Activated T-helper 1 cell treated with anti-CD3 and anti-CD28 coated beads, Interleukin-12 subunit alpha, Interleukin-12 subunit beta, Interleukin-2, Interleukin-4 antibody, amounts not matched to agents 30 ng/mL and 10 ng/mL and 1 ng/mL, durations not matched to agents 14 hours and 24 hours and 36 hours (primary cell): ENCODE results near the gene IGIP. TPM values are rescaled to one million over a fixed set of nuclear protein-coding genes. Genes with fewer than 3 reads are reported as not detected.
A peak's percentile ranks its signal among the peaks of the same experiment; 100 is the strongest.

ENCODE experiments used
- DNase-seq: peaks from one replicate; pipeline ENCODE4 v3.0.0; 2021; ENCODE audit warnings: low spot score
- H3K27ac Mint-ChIP-seq: one replicate; pipeline ENCODE4 v1.8.0; 2021; ENCODE audit warnings: mild to moderate bottlenecking, mixed read lengths
- H3K27me3 Mint-ChIP-seq: one replicate; pipeline ENCODE4 v1.8.0; 2022; ENCODE audit warnings: mild to moderate bottlenecking, moderate library complexity, mixed read lengths; ENCODE audit not compliant: insufficient read depth
- H3K36me3 Mint-ChIP-seq: one replicate; pipeline ENCODE4 v1.8.0; 2021; ENCODE audit warnings: low read depth, mixed read lengths
- H3K4me1 Mint-ChIP-seq: one replicate; pipeline ENCODE4 v1.8.0; 2021; ENCODE audit warnings: low read depth, mixed read lengths
- H3K4me3 Mint-ChIP-seq: one replicate; pipeline ENCODE4 v1.8.0; 2021; ENCODE audit warnings: mild to moderate bottlenecking, moderate library complexity, mixed read lengths
- H3K9me3 Mint-ChIP-seq: one replicate; pipeline ENCODE4 v1.8.0; 2021; ENCODE audit warnings: mixed read lengths
- intact Hi-C: fragments of 100-400 bp; cut with micrococcal nuclease; formaldehyde crosslinking; loops from one replicate; pipeline ENCODE4 v1.15.1; 2024
- total RNA-seq: library from RNA; stranded (reverse); gene quantifications from 2 replicates; pipeline ENCODE4 v1.2.3, GENCODE V29; 2022

Gene IGIP
- total RNA-seq, 1 donor from 2014 or later = 2.5 TPM

DNA sequence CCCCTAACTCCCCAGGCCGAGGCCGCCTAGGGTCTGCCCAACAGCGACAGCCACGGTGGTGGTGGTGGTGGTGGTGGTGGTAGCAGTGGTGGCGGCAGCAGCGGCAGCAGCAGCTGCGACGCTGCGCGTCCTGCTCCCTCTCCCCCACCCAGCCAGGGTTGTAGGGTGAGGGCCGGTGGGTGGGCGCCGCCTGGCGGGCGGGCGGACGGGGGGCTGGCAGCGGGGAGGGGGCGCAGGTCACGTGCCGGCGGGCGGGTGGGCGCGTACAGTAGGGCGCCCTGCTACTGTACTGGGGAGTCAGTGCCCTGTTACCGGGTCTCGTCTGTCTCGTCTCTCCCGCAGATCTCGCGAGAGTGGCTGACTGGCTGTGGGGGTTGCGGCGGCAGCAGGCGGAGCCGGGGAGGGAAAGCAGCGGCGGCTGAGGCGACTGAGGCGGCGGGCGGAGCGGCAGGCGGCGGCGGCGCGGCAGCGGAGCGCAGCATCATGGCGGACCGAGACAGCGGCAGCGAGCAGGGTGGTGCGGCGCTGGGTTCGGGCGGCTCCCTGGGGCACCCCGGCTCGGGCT lies 12.0 kb upstream of the IGIP start, which contains the start of gene PURA:
Gene PURA, plus strand, starts transcription at position 411 of the 565 bp plus-strand sequence. Its CDS starts 73 bp downstream, at position 484.
- H3K27me3 Mint-ChIP-seq = peaks cover 40% of the 10 kb centered on the region
- H3K36me3 Mint-ChIP-seq = peaks cover 6% of the 10 kb centered on the region
- H3K27ac Mint-ChIP-seq = peak within 1 kb of the TSS; percentile 96
- H3K9me3 Mint-ChIP-seq = no peaks in the 10 kb centered on the region
- DNase-seq = peak; percentile 94
- intact Hi-C loops = loop anchor here (1.0 to 10.0 kb wide), 8 partner anchors 31 to 1211 kb away; partner anchors contain the start of genes APBB3, CD14, CYSTM1 and SLC35A4
- peaks cover 60% of the 10 kb centered on the region for H3K4me1 Mint-ChIP-seq
- H3K4me3 Mint-ChIP-seq = peak within 1 kb of the TSS; percentile 94

DNA sequence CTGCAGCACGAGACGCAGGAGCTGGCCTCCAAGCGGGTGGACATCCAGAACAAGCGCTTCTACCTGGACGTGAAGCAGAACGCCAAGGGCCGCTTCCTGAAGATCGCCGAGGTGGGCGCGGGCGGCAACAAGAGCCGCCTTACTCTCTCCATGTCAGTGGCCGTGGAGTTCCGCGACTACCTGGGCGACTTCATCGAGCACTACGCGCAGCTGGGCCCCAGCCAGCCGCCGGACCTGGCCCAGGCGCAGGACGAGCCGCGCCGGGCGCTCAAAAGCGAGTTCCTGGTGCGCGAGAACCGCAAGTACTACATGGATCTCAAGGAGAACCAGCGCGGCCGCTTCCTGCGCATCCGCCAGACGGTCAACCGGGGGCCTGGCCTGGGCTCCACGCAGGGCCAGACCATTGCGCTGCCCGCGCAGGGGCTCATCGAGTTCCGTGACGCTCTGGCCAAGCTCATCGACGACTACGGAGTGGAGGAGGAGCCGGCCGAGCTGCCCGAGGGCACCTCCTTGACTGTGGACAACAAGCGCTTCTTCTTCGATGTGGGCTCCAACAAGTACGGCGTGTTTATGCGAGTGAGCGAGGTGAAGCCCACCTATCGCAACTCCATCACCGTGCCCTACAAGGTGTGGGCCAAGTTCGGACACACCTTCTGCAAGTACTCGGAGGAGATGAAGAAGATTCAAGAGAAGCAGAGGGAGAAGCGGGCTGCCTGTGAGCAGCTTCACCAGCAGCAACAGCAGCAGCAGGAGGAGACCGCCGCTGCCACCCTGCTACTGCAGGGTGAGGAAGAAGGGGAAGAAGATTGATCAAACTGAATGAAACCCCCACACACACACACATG lies 11.2 kb upstream of the IGIP start:
- Mint-ChIP-seq H3K4me3 (peak overlapping the region; percentile 94), H3K9me3 (no peaks in the 10 kb centered on the region), H3K4me1 (peaks cover 52% of the 10 kb centered on the region), H3K27ac (peak overlapping the region; percentile 92), H3K36me3 (peaks cover 3% of the 10 kb centered on the region), H3K27me3 (peaks cover 34% of the 10 kb centered on the region)
- peak; percentile 46 for DNase-seq
- intact Hi-C loops = loop anchor here (1.0 to 10.0 kb wide), 8 partner anchors 30 to 1210 kb away; partner anchors contain the start of genes APBB3, CD14, CYSTM1 and SLC35A4

DNA sequence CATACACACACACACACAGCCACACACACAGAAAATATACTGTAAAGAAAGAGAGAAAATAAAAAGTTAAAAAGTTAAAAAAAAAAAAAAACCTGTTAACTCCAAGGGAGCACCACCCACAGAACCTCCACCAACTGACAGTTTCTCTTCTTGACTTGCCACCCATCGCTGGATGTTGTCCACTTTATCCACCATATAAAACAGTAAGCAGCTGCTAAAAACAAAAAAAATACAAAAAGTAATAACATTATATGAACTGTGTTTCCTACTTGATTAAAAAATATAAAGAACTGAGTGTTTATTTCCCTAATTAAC lies 10.6 kb upstream of the IGIP start:
- peaks cover 28% of the 10 kb centered on the region for H3K27me3 Mint-ChIP-seq
- peaks cover 3% of the 10 kb centered on the region for H3K36me3 Mint-ChIP-seq
- DNase-seq = no peak
- intact Hi-C loops = loop anchor here (2.0 to 10.0 kb wide), 3 partner anchors 60 to 1210 kb away; partner anchors contain the start of genes CD14, CYSTM1, TAF7 and TMCO6
- no peaks in the 10 kb centered on the region for H3K9me3 Mint-ChIP-seq
- H3K27ac Mint-ChIP-seq = peak overlapping the region; percentile 92
- peak overlapping the region; percentile 94 for H3K4me3 Mint-ChIP-seq
- H3K4me1 Mint-ChIP-seq = peaks cover 51% of the 10 kb centered on the region

DNA sequence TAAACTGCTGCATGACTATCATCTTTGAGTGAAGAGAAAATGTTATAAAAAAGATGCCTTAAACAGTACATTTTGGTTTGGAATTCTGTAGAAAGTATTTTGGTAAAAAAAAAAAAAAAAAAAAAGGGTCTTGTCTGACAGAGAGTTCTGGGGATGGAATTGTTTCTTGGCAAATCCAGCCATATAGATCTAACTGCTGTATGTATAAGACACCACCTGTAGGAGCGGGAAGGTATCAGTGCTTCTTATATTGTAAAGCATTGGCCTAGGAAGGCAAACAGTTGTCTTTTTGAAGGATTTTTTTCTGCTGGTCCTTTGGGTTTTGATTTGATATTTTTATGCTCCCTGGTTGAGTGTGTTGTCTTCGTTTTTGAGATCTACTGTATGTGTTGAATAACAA lies 9.0 kb upstream of the IGIP start:
- Mint-ChIP-seq H3K27ac (no peak overlapping the region), H3K4me1 (peaks cover 43% of the 10 kb centered on the region), H3K36me3 (peaks cover 3% of the 10 kb centered on the region), H3K27me3 (peaks cover 17% of the 10 kb centered on the region), H3K4me3 (peak overlapping the region; percentile 4), H3K9me3 (no peaks in the 10 kb centered on the region)
- intact Hi-C loops = loop anchor here (1.0 to 10.0 kb wide), 3 partner anchors 8 to 1208 kb away; partner anchors contain the start of genes CD14, TAF7 and TMCO6
- no peak for DNase-seq

DNA sequence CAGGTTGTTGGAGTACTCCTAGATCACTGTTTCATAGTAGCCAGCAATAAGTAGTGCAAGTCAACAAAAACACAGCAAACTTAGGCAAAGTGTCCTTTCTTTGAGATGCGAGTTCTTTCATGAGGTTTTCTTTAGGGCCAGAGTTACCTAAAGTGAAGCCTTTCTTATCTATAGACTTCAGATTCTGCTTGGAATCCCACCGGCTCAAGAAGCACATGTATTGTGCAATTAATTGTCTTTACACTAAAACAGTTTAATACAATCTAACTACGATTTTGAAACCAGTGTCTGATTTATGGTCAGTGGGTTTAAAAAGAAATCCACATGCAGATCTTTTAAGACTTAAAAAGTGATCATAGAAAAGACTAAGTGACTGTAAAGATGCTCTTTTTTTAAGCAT lies 8.2 kb upstream of the IGIP start:
- no peak overlapping the region for H3K4me3 Mint-ChIP-seq
- no peak for DNase-seq
- intact Hi-C loops = loop anchor here (10.0 kb wide), 2 partner anchors 517 to 1207 kb away; partner anchors contain the start of genes CD14, TAF7 and TMCO6
- no peaks in the 10 kb centered on the region for H3K9me3 Mint-ChIP-seq
- H3K36me3 Mint-ChIP-seq = peaks cover 3% of the 10 kb centered on the region
- peaks cover 10% of the 10 kb centered on the region for H3K27me3 Mint-ChIP-seq
- peaks cover 35% of the 10 kb centered on the region for H3K4me1 Mint-ChIP-seq
- no peak overlapping the region for H3K27ac Mint-ChIP-seq

DNA sequence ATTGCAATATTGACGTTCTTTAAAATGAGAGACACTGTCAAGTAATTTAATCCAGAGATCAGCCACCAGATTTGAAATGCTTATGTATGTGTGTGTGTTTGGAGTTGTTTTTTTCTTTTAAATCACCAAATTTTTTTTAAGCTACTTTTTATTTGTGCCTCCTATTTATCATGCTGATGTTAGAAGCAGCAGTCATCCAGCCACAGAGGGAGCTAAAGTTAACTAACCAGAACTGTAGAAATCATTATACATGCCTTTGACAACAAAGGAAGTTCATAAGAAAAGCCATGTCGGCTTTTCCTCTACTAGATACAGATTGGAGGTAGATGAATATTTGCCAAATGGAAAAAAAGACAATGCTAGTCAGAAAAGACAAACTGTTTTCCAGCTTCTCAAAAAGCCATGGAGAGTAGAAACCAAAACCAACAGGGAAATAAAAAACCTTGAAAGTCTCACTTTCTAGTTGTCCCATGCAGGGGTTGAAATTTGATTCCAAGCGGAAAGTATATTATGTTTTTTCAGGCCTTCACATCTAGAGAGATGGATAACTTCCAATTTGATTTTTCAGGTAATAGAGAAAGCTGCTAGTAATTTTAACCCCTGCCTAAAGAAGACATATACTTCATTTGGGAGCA lies 7.3 kb upstream of the IGIP start:
- no peak for DNase-seq
- H3K27me3 Mint-ChIP-seq = peaks cover 2% of the 10 kb centered on the region
- intact Hi-C loops = loop anchor here (10.0 kb wide), 2 partner anchors 516 to 1206 kb away; partner anchors contain the start of genes CD14, TAF7 and TMCO6
- H3K36me3 Mint-ChIP-seq = peaks cover 3% of the 10 kb centered on the region
- no peaks in the 10 kb centered on the region for H3K9me3 Mint-ChIP-seq
- no peak overlapping the region for H3K4me3 Mint-ChIP-seq
- peaks cover 38% of the 10 kb centered on the region for H3K4me1 Mint-ChIP-seq
- no peak overlapping the region for H3K27ac Mint-ChIP-seq

DNA sequence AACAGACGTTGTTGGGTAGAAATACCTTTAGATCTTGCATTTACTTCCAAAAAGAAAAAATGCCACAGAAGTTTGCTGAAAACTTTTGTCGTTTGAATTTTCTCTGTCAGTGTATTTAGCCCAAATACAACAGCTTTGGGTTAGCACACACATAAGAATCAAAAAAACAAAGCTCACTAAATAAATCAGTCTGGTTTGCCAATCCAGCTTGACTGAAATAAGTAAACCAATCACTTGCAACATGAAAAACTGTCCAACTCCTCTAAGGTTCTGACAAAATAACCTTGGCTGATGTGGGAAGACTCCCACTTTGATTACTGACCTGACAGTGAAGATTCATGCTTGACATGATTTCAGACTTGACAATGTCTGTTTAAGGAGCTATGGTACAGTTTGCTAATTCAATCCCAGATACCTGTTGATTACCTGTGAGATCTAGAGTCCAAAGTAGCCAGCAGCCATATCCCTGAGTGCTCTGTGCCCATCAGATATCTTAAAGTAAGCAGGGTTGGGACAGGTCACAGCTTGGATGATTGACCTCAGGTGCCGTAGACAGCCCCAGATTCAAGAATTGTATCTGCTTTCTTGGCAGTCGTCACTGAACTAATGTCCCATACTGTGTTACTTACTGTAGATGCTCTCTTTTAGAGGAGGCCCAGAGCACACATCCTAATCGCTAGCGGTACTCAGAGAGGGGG lies 727 bp downstream of the IGIP start:
- peaks cover 13% of the 10 kb centered on the region for H3K27me3 Mint-ChIP-seq
- no peak overlapping the region for H3K4me3 Mint-ChIP-seq
- no peak for DNase-seq
- H3K27ac Mint-ChIP-seq = no peak overlapping the region
- no peaks in the 10 kb centered on the region for H3K36me3 Mint-ChIP-seq
- intact Hi-C loops = no loop called here
- H3K9me3 Mint-ChIP-seq = no peaks in the 10 kb centered on the region
- H3K4me1 Mint-ChIP-seq = peaks cover 17% of the 10 kb centered on the region

DNA sequence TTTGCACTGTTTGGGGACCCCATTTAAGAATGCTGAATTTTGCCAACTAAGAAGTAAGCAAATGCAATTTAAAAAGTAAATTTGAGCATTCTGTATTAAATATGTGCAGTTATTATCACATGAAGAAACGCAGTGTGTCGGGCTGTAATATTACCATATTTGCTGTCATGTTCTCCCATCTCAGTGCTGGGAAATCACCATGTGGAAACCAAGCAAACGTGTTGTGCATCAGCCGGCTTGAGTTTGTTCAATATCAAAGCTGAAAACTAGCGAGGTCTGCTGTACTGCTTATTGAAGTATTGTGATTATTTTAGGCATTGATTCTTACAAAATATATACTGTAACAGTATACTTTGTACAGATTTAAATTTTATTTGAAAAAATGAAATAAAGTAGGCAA lies 2.6 kb downstream of the IGIP start:
- no peak overlapping the region for H3K27ac Mint-ChIP-seq
- no peaks in the 10 kb centered on the region for H3K9me3 Mint-ChIP-seq
- no peaks in the 10 kb centered on the region for H3K36me3 Mint-ChIP-seq
- no peak for DNase-seq
- intact Hi-C loops = no loop called here
- H3K27me3 Mint-ChIP-seq = peaks cover 13% of the 10 kb centered on the region
- peaks cover 28% of the 10 kb centered on the region for H3K4me1 Mint-ChIP-seq
- no peak overlapping the region for H3K4me3 Mint-ChIP-seq

DNA sequence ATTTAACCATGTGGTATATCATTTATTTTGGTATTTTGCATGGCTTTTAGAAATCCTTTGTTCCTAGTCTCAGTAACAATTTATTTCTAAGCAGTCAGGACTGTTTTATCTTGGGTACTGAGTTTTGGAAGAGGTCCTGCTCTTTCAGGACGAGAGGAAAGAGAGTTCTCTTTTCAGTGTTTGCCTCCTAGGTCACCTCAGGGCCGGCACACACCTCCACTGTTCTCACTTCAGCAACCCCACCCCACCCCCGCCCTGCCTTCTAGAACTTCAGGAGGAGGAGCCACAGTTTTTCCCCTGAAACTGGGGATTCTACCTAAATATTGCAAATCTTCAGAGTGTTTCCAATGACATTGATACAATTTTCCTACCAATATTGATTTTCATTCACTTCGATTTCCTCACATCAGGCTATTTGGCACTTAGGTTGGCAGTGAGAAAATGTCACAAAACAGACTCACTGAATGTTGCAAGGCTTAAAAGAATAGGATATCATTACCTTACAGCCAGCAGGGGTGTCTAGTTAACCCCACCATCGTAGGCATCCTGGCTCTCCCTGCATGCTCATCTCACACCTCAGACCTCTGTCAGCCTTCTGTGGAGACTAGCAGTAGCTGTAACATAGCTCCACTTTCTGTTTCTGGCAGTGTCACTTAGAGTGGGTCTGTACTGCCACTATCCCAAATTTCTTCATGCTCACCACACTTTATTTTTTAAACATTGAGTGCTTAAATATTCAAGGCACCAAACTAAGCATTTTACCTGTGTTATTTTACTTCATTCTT lies 5.4 kb downstream of the IGIP start:
- no peak overlapping the region for H3K4me3 Mint-ChIP-seq
- no peaks in the 10 kb centered on the region for H3K9me3 Mint-ChIP-seq
- H3K36me3 Mint-ChIP-seq = no peaks in the 10 kb centered on the region
- peaks cover 19% of the 10 kb centered on the region for H3K4me1 Mint-ChIP-seq
- DNase-seq = no peak
- no peak overlapping the region for H3K27ac Mint-ChIP-seq
- peaks cover 8% of the 10 kb centered on the region for H3K27me3 Mint-ChIP-seq
- intact Hi-C loops = no loop called here

DNA sequence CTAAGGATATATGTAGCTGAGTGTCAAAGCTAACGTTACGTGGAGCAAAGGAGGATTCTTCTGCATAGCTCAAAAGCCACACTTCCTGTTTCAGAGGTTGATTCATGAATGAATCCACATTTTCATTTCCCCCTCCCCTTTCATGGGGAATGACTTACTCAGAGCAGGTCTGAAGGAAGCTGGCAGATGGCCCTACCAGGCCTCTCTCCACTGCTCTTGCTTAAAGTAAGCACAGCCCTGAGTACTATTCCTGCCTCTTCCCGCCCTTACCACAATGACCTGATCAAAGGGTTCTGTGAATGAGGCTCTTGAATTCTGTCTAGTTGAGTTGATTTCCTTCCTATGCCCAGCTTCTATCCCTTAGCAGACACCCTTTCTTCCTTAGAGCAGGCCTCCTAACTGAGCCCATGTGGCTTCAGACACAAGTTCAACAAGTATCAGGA lies 6.3 kb downstream of the IGIP start:
- H3K4me3 Mint-ChIP-seq = no peak overlapping the region
- no peak overlapping the region for H3K27ac Mint-ChIP-seq
- peaks cover 19% of the 10 kb centered on the region for H3K4me1 Mint-ChIP-seq
- H3K27me3 Mint-ChIP-seq = peaks cover 9% of the 10 kb centered on the region
- DNase-seq = no peak
- no peaks in the 10 kb centered on the region for H3K9me3 Mint-ChIP-seq
- H3K36me3 Mint-ChIP-seq = no peaks in the 10 kb centered on the region
- intact Hi-C loops = no loop called here

DNA sequence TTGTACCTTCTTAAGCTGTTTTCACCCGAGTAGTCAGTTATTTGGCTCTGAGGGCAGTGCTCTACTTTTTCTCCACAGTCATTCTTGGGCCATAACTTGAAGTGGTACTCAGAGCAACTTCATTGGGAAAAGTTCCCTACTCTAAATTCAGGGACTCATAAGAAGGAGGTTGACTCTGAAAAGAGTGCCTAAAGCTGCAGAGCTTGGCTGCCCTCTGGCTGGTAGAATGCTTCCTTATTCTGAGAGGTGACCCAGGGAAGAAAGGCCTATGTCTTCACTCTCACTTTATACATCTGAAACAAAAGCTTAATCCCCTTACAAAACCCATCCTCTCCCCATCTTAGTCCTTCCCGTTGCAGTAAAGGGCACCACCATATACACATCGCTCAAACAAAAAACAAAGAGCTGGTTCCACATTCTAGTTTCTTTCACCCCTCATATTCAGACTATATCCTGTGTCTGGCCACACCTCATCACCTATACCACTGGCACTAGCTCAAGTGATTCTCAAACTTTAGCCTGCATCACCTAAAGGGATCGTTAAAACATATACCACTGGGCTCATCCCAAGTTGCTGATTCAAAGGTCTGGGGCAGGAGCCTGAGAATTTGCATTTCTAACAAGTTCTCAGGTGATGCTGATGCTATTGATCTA lies 7.9 kb downstream of the IGIP start:
- intact Hi-C loops = no loop called here
- no peak for DNase-seq
- Mint-ChIP-seq H3K27ac (no peak overlapping the region), H3K4me3 (no peak overlapping the region), H3K27me3 (peaks cover 7% of the 10 kb centered on the region), H3K4me1 (peaks cover 19% of the 10 kb centered on the region), H3K36me3 (no peaks in the 10 kb centered on the region), H3K9me3 (no peaks in the 10 kb centered on the region)
